C4-2B (cell line): ENCODE measurements around the gene STEAP2.

Source experiments
- ZFX ChIP-seq: fragments of 450-650 bp; IDR thresholded peaks from 2 replicates; pipeline ENCODE4 v1.6.1; 2017
- TF ChIP-seq, protein P1 (sequence below): fragments of 450-650 bp; conservative IDR thresholded peaks from 2 replicates; pipeline ENCODE4 v1.5.1; 2017; ENCODE audit warnings: mild to moderate bottlenecking

GRCh38 chr7:90246171-90246570 is 34.6 kb downstream of the STEAP2 start:
- TF ChIP-seq, protein P1, sequence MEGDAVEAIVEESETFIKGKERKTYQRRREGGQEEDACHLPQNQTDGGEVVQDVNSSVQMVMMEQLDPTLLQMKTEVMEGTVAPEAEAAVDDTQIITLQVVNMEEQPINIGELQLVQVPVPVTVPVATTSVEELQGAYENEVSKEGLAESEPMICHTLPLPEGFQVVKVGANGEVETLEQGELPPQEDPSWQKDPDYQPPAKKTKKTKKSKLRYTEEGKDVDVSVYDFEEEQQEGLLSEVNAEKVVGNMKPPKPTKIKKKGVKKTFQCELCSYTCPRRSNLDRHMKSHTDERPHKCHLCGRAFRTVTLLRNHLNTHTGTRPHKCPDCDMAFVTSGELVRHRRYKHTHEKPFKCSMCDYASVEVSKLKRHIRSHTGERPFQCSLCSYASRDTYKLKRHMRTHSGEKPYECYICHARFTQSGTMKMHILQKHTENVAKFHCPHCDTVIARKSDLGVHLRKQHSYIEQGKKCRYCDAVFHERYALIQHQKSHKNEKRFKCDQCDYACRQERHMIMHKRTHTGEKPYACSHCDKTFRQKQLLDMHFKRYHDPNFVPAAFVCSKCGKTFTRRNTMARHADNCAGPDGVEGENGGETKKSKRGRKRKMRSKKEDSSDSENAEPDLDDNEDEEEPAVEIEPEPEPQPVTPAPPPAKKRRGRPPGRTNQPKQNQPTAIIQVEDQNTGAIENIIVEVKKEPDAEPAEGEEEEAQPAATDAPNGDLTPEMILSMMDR, result no peak
- no peak for TF ChIP-seq ZFX
